OCI-LY7 (cell line): ENCODE measurements around the gene SLC5A12. TPM values are rescaled to one million over a fixed set of nuclear protein-coding genes. Genes with fewer than 3 reads are reported as not detected.

Experiments used
- BruUV-seq: library from RNA; stranded (reverse); fragments of 400-500 nt; replicated peaks from 2 replicates; lab custom pipeline; 2021; lab: Mats Ljungman, UMichigan
- CTCF ChIA-PET: fragments of 300-600 bp; sonication (Branson Sonifier 250); formaldehyde crosslinking; loops from one replicate; lab custom pipeline; 2022; ENCODE audit warnings: antibody characterized with exemption; ENCODE audit not compliant: unreplicated experiment; lab: Charles Lee
- POLR2A ChIA-PET: fragments of 300-600 bp; sonication (Branson Sonifier 250); formaldehyde crosslinking; loops from one replicate; lab custom pipeline; 2022; ENCODE audit warnings: antibody characterized with exemption; lab: Charles Lee
- DNase-seq: peaks from one replicate; pipeline ENCODE4 v3.0.0-alpha.2; 2015; ENCODE audit warnings: low spot score
- H2AFZ ChIP-seq: fragments of 200-600 bp; sonication (generic), shearing (Covaris generic); 2 replicates; pipeline ENCODE4 v1.6.1; 2014; ENCODE audit warnings: mild to moderate bottlenecking, antibody characterized with exemption, low read length, moderate library complexity
- H3K27ac ChIP-seq: fragments of 200-600 bp; sonication (generic); 2 replicates; pipeline ENCODE4 v1.5.1; 2014; ENCODE audit warnings: mixed run types, low read depth, mild to moderate bottlenecking, moderate library complexity, low read length, inconsistent platforms; ENCODE audit not compliant: poor library complexity, severe bottlenecking
- H3K36me3 ChIP-seq: fragments of 200-600 bp; sonication (generic); 2 replicates; pipeline ENCODE4 v1.6.1; 2014; ENCODE audit warnings: mild to moderate bottlenecking, antibody characterized with exemption, low read length, moderate library complexity, mixed read lengths; ENCODE audit not compliant: insufficient read depth
- H3K4me1 ChIP-seq: fragments of 200-600 bp; sonication (generic); 2 replicates; pipeline ENCODE4 v1.5.1; 2014; ENCODE audit warnings: mild to moderate bottlenecking, low read length; ENCODE audit not compliant: insufficient read depth, poor library complexity, severe bottlenecking
- H3K4me2 ChIP-seq: fragments of 200-600 bp; sonication (generic); 2 replicates; pipeline ENCODE4 v1.6.1; 2014; ENCODE audit warnings: mild to moderate bottlenecking, low read length
- H3K4me3 ChIP-seq: fragments of 200-600 bp; sonication (generic); 2 replicates; pipeline ENCODE4 v1.5.1; 2014; ENCODE audit warnings: mild to moderate bottlenecking, low read depth, low read length; ENCODE audit not compliant: poor library complexity, severe bottlenecking
- H3K79me2 ChIP-seq: fragments of 200-600 bp; sonication (generic); 2 replicates; pipeline ENCODE4 v1.6.1; 2016; ENCODE audit warnings: low read depth, mild to moderate bottlenecking, low read length, moderate library complexity, mixed read lengths; ENCODE audit not compliant: insufficient read depth
- H3K9me2 ChIP-seq: fragments of 200-600 bp; sonication (generic); 2 replicates; pipeline ENCODE4 v1.6.1; 2016; ENCODE audit warnings: mild to moderate bottlenecking, low read length, mixed read lengths; ENCODE audit not compliant: insufficient read depth
- H3K9me3 ChIP-seq: fragments of 200-600 bp; sonication (generic); 2 replicates; pipeline ENCODE4 v1.6.1; 2014; ENCODE audit warnings: mild to moderate bottlenecking, mixed run types, low read length, mixed read lengths
- H4K20me1 ChIP-seq: fragments of 200-600 bp; sonication (generic); 2 replicates; pipeline ENCODE4 v1.6.1; 2014; ENCODE audit warnings: mild to moderate bottlenecking, antibody characterized with exemption, low read length, moderate library complexity, mixed read lengths; ENCODE audit not compliant: insufficient read depth
- EZH2phosphoT487 ChIP-seq: fragments of 200-600 bp; sonication (generic); IDR thresholded peaks from 2 replicates; pipeline ENCODE4 v1.6.1; 2018; ENCODE audit warnings: low read depth, borderline replicate concordance, mild to moderate bottlenecking, mixed run types, antibody characterized with exemption, low read length, moderate library complexity, mixed read lengths
- intact Hi-C: fragments of 100-400 bp; cut with micrococcal nuclease; formaldehyde crosslinking; loops from one replicate; pipeline ENCODE4 v1.10.0; 2022; ENCODE audit not compliant: unreplicated experiment
- total RNA-seq, 2 experiments: library from RNA; depleted of rRNA in 1 of 2; stranded (reverse); fragments of >200 nt in 1 of 2; shearing (Covaris generic) in 1 of 2; gene quantifications; 2 replicates each; pipeline ENCODE4 v1.2.3, GENCODE V29; 2014 to 2022
- TF ChIP-seq, protein P1 (sequence below): fragments of 200-600 bp; sonication (generic); conservative IDR thresholded peaks from 2 replicates; pipeline ENCODE4 v1.5.1; 2014; ENCODE audit warnings: mild to moderate bottlenecking, antibody characterized with exemption, low read length, moderate library complexity, mixed read lengths

Gene SLC5A12
- total RNA-seq, 2 experiments from 2014 or later, result not detected

GRCh38 chr11:26702406-26702805, 19.5 kb downstream of the SLC5A12 start:
- intact Hi-C loops, result no loop called here
- BruUV-seq, result no TSS peak

DNA sequence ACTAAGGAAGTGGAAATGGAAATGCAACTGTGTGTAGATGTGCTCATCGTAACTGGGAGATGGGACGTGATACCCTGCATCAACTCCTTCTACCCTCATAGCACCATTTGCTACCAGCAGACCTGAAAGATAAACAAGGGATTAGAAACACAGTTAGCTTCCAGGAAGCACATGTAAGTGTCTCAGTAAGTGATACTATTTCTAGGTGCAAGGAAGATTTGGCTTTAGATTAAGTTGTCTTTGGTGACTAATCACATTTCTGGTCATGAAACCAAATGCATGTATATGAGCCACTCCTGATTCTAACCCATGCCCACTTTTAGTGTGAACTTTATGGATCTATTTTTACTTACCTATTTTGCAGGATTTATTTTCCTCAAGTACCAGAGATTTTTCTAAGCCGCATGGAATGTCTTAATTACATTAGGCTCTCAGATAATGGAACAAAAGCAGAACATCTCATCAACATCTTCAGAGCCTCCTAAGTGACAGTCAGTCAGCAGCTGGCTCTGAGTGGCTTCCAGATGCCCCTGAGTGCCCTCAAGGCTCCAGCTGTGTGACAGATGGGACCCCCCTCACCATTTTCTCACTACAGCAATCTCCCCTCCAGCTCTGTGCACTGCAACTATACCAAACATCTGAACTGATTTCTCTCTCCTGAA, 21.2 kb downstream of the SLC5A12 start:
- Histone ChIP-seq H3K36me3 (no peaks in the 10 kb centered on the region), H3K27ac (no peak overlapping the region), H2AFZ (no peak overlapping the region), H3K4me2 (no peak overlapping the region), H3K4me1 (no peaks in the 10 kb centered on the region), H4K20me1 (no peaks in the 10 kb centered on the region), H3K9me2 (no peaks in the 10 kb centered on the region), H3K4me3 (no peak overlapping the region), H3K9me3 (no peaks in the 10 kb centered on the region), H3K79me2 (no peaks in the 10 kb centered on the region)
- no TSS peak for BruUV-seq
- ChIA-PET POLR2A (interaction anchor here (1.1 kb wide), 1 partner anchor 458 kb away, joined by 4 read pairs; no protein-coding TSS in a partner anchor), CTCF (no interaction called here)
- TF ChIP-seq EZH2phosphoT487, result no peak
- TF ChIP-seq, protein P1, sequence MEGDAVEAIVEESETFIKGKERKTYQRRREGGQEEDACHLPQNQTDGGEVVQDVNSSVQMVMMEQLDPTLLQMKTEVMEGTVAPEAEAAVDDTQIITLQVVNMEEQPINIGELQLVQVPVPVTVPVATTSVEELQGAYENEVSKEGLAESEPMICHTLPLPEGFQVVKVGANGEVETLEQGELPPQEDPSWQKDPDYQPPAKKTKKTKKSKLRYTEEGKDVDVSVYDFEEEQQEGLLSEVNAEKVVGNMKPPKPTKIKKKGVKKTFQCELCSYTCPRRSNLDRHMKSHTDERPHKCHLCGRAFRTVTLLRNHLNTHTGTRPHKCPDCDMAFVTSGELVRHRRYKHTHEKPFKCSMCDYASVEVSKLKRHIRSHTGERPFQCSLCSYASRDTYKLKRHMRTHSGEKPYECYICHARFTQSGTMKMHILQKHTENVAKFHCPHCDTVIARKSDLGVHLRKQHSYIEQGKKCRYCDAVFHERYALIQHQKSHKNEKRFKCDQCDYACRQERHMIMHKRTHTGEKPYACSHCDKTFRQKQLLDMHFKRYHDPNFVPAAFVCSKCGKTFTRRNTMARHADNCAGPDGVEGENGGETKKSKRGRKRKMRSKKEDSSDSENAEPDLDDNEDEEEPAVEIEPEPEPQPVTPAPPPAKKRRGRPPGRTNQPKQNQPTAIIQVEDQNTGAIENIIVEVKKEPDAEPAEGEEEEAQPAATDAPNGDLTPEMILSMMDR, result no peak
- intact Hi-C loops, result no loop called here
- DNase-seq, result no peak

More at GRCh38 chr11:26702406-26702805, 19.5 kb downstream of the SLC5A12 start:
- ChIA-PET POLR2A (interaction anchor here (0.6 kb wide), 1 partner anchor 128 kb away, joined by 3 read pairs; no protein-coding TSS in a partner anchor), CTCF (no interaction called here)
- no peak overlapping the region for H3K4me2 ChIP-seq
- no peaks in the 10 kb centered on the region for H3K36me3 ChIP-seq
- no peak overlapping the region for H3K4me3 ChIP-seq
- H2AFZ ChIP-seq, result no peak overlapping the region
- TF ChIP-seq EZH2phosphoT487, result no peak
- TF ChIP-seq, protein P1, result no peak
- no peak for DNase-seq
- no peaks in the 10 kb centered on the region for H3K79me2 ChIP-seq
- no peaks in the 10 kb centered on the region for H4K20me1 ChIP-seq
- H3K4me1 ChIP-seq, result no peaks in the 10 kb centered on the region
- H3K9me2 ChIP-seq, result no peaks in the 10 kb centered on the region
- H3K9me3 ChIP-seq, result no peaks in the 10 kb centered on the region
- no peak overlapping the region for H3K27ac ChIP-seq

DNA sequence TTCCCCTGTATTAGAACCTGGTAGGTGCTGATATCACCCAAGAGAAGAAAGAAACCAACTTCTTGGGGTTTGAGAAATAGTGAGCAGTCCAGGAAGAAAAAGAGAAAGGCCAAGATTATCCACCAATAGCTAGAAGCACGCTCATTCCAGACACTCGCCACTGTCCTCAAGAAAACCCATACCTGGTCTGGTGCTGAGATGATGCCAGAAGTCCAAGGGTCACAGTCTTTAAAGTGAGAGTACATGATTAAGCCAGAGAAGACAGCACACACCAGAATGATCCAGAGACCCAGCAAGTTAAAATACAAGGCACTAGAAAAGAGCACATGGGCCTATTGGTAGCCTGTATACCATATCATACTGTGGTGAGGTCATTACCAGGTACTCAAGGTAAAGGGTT, 23.6 kb downstream of the SLC5A12 start:
- TF ChIP-seq, protein P1, result no peak
- no peak for TF ChIP-seq EZH2phosphoT487
- Histone ChIP-seq H4K20me1 (no peaks in the 10 kb centered on the region), H3K9me3 (no peaks in the 10 kb centered on the region), H2AFZ (no peak overlapping the region), H3K4me3 (no peak overlapping the region), H3K36me3 (no peaks in the 10 kb centered on the region), H3K79me2 (no peaks in the 10 kb centered on the region), H3K4me2 (no peak overlapping the region), H3K27ac (no peak overlapping the region), H3K9me2 (no peaks in the 10 kb centered on the region), H3K4me1 (no peaks in the 10 kb centered on the region)
- ChIA-PET POLR2A (interaction anchor here (0.7 kb wide), 1 partner anchor 1067 kb away, joined by 3 read pairs; no protein-coding TSS in a partner anchor), CTCF (no interaction called here)
- intact Hi-C loops, result no loop called here
- no TSS peak for BruUV-seq
- no peak for DNase-seq
